ENCODE measurements around the gene RFFL.
A peak's percentile ranks its signal among the peaks of the same experiment; 100 is the strongest.
"Not testable (repeated sequence)": the region's sequence is repeated elsewhere in the genome, so short reads cannot be mapped to it uniquely, and the experiment has no call there.

RFFL gene, protein sequence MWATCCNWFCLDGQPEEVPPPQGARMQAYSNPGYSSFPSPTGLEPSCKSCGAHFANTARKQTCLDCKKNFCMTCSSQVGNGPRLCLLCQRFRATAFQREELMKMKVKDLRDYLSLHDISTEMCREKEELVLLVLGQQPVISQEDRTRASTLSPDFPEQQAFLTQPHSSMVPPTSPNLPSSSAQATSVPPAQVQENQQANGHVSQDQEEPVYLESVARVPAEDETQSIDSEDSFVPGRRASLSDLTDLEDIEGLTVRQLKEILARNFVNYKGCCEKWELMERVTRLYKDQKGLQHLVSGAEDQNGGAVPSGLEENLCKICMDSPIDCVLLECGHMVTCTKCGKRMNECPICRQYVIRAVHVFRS

DNA sequence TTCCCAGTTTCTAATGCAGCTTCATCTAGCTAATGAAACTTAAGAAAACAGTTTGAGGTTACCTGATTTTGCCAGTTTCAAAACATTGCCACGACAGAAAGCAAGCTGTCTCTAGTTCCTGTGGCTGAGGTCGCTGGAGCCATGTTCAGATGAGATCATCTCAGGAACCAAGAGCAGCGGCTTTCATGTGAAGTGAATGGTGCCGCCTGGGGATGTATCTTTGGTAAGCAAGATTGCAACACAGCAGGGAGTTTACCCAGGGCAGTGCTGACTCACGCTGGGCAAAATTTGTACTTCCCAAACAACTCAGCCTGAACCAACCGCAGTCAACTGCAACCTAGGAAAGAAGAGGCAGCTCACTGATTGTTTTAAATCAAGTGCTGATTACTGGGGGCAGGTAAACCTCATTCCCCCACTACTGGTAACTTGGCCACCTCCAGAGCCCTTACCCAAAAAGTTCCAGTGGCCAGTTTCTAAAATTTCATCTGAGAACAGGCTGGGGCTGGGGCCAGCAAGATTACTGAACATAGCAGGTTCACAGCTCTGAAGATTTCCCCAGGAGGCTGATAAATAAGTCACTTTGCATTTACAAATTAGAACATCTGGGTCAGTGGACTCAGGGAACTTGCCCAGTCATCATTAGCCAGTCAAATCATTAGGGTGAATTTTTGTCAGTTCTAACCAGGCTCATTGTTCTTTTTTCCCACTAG, at the start of gene RFFL:
Gene RFFL, minus strand, starts transcription at position 194 of the 710 bp plus-strand sequence. CDS start 37,154 bp downstream, outside the sequence.
- DNase-seq: peak; percentile 39 to 42

DNA sequence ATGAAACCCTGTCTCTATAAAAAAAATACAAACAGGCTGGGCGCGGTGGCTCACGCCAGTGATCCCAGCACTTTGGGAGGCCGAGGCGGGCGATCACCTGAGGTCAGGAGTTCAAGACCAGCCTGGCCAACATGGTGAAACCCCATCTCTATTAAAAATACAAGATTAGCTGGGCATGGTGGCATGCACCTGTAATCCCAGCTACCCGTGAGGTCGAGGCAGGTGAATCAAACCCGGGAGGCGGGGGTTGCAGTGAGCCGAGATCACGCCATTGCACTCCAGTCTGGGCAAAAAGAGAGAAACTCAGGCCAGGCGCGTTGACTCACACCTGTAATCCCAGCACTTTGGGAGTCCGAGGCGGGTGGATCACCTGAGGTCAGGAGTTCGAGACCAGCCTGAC, 47.3 kb upstream of the RFFL start:
- not testable (repeated sequence) for DNase-seq

DNA sequence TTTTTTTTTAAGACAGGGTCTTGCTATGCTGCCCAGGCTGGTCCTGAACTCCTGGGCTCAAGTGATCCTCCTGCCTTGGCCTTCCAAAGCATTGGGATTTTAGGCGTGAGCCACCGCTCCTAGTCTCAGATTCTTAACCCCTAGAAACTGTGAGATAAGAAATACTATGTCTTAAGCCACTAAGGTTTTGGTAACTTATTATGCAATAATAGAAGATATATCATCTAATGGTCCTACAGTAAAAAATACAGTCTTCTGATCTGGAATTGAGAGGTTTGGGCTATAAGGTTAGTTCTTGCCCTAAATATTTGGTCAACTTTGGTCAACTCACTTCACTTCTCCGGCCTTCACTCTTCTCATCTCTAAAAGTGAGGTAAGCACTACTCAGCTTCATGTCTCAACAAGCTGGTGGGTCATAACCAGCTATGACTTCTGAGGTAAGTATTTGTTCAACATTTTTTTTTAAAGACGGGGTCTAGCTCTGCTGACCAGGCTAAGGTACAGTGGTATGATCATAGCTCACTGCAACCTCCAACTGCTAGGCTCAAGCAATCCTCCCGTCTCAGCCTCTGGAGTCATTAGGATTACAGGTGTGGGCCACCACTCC, 41.4 kb upstream of the RFFL start:
- no peak for DNase-seq

DNA sequence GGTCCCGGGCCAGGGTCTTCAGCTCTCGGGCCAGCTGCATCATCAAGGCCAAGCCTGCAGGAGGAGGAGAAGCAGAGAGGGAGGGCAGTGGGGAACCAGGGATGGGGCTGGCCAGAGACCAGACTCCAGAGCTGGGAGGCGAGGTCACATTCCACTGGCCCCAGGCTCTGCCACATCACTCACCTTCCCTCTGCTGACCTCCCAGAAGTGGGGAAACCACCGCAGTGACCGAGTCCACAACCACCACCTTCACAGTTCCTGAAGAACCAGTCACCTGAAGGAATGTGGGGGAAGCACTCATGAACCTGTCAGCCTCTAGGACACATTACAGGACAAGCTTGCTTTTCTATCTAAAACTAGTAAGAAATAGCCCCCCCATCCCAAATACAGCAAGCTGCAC, 39.8 kb upstream of the RFFL start:
- no peak for DNase-seq

DNA sequence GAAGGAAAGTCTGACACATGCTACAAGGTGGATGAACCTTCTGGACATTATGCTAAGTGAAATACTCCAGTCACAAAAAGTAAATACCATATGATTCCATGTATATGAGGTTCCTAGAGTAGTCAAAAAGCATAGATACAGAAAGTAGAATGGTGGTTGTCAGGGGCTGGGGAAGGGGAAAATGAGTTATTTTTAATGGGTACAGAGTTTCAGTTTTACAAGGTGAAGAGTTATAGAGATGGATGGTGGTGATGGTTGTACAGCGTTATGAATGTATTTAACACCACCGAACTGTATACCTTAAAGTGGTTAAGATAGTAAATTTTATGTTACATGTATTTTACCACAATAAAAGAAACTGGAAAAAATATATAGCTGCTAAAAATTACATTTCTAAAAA, 38.2 kb upstream of the RFFL start:
- DNase-seq: no peak

DNA sequence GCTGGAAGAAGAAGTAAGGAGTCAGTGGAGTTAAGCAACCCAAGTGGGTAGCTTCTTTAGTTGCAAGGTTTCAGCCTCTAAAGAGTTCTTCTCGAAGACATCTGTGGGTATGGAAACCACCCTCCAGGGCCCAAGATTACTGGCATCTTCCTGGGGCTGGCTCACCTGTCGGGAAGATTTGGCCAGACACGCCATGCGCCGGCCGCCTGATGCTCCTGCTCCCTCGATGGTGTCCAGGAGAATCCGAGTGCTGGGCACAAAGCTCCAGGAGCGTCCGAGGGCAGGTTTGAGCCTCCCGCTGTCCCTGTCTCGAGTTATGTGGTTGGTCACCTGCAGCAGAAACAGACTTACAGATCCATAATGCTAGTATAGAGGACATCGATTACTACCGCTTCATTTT, 37.5 kb upstream of the RFFL start:
- DNase-seq: no peak

DNA sequence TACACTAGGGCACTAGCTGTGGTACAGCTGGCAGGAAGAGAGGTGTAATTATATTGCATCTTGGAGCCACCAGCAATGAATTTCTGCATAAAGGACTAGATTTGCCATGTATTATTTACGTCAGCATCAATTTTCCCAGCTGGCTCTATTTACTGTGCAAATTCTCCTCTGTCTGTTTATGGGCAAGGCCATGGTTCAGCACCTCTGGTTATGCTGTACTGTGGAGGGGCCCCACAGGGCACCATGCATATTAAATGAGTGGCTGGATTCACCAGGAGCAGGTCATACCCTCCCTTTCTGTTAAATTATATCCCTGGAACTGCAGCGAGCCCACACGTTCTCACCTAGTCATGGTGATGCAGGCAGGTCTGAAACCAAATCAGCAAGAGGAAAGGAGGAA, 36.4 kb upstream of the RFFL start:
- DNase-seq: no peak

DNA sequence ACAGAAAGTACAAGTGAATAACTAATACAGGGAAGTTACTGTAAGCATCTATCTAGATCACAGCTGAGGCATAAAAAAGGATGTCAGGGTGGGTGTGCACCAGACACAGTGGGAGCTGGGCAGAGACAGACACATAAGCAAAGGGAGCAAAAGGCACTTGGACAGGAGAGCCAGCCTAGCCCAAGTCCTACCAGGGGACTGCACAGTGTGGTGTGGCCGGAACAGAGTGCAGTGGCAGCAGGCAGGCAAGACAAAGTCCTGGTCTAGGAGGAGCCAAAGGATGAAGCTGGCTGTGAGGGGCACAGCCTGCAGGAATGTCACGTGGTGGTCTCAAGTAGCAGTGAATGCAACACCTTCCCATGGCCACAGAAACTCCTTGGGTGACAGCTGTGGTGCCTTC, 34.3 kb upstream of the RFFL start:
- no peak for DNase-seq

DNA sequence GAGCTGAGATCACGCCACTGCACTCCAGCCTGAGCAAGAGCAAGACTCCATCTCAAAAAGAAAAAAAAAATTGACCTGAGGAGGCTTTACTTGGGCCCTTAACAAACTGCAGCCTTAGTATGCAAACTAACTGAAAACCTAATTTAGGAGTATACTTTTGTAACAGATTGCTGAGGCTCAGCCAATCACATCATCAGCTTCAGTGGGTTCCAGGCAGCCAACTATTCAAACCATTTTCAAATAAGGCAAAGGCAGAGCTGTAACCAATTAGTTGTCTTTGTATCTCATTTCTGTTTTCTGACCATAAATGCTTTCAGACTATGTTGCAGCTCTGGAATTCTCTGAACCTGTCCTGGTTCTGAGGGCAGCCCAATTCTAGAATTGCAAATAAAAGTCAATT, 32.2 kb upstream of the RFFL start:
- no peak for DNase-seq

DNA sequence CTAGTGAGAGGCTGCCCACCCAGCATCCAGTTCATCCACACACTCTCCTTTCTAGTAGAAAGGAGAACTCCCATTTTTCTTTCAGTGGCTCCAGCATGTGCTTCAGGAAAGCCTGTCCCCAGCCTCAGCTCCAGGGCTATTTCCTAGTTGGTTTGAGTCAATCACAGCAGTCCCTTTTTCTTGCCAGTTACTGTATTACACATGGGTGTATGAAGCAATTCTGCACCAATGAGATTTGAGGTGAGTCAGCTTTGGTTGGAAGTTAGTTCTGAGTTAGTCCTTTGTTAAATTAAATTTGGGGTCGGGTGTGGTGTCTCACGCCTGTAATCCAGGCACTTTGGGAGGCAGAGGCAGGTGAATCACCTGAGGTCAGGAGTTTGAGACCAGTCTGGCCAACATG, 31.4 kb upstream of the RFFL start:
- no peak for DNase-seq

DNA sequence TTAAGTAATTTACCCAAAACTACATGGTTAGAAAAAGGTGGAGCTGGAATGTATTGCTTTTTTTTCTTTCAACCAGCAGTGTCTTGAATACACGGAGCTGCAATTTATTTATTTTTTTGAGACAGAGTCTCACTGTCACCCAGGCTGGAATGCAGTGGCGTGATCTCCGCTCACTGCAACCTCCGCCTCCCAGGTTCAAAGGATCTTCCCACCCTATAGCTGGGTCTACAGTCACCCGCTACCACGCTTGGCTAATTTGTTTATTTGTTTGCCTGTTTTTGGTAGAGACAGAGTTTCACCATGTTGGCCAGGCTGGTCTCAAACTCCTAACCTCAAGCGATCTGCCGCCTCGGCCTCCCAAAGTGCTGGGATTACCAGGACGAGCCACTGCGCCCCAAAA, 27.2 kb upstream of the RFFL start:
- not testable (repeated sequence) for DNase-seq

DNA sequence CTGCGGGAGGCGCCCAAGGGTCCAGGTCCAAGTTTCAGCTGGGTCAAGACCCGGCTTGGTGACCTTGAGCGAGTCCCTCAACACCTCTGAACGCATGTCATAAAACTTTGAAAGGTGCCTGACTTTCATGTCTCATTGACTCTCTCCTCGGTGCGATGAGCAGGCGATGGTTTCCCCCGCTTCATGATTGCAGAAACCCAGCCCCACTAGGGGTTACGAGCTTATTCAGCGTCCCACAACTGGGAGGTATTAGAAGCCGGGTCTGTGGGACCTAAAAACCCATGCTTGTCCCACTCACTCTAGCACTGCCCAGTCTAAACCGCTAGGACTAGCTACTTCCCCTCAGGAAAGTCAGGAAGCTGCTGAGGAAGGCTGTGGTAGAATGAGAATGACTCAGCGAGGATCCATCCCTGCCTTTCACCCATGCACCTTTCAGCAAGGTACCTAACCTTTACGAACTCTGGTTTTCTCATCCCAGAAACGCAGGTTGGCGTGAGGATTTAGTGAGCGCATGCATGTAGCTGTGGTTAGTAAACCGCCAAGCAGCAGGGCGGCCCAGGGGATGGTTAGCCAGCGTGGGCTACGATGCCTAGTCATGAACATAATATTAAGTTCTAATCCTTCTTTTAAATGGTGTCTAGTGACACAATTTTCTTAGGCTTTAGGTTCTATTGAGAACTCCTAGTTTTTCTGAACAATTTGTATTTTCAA, 26.2 kb upstream of the RFFL start:
- peak; percentile 22 to 29 for DNase-seq

DNA sequence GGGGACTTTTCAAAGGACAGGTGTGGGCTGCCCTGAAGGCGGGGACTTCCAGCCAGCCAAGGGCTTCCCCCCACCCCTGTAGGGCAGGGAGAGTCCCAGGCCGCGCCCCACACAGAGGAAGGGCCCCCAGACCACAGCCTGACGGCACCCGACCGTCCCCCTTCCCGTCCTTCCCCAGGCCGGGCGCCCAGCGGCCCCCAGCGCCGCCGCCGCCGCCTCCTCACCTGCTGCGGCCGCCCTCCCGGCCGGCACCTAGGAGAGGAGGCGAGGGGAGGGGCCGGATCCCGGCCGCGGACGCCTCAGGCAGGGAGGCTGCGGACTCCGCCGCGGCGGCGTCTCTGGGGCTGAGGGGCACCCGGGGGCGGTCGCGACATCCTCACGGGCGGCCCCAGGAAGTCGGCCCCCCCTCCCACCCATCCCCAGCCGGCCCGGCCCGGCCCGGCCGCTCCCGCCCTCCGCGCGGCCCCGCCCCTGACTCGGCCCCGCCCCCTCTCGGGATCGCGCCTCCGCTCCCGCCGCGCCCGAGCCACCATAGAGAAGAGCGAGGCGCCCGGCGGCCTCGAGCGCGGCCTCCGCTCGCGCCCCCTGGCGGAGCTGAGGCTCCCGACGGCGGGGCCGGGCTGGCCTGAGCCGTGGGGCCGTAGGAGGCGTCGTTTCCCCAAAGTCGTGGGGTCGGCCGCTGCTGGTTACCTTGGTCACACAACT, 25.5 kb upstream of the RFFL start:
- peak; percentile 67 to 87 for DNase-seq

DNA sequence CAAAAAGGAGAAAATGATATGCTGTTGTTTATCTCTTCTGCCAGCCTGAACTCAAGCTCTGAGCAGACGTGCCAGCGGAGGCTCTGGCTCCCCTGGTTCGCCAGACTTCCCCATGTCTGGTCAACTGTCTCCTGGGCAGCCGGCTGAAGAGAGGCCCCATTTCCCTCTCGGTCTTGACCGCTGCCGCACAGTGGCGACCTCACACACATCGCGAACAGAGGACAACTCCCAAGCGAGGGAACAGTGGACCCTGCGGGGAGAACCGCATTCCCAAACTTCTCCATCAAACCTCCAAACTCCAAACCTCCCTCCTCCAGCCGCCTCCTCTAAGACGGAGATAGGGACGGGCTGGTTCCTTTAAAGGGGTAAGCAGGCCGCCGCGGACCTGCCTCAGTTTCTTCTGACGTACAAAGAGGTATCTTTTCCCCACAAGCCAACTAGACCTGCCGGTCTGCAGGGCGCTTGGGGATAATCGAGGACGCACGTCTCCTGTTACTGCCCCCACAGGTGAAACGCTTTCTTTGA, 24.9 kb upstream of the RFFL start:
- no peak for DNase-seq

DNA sequence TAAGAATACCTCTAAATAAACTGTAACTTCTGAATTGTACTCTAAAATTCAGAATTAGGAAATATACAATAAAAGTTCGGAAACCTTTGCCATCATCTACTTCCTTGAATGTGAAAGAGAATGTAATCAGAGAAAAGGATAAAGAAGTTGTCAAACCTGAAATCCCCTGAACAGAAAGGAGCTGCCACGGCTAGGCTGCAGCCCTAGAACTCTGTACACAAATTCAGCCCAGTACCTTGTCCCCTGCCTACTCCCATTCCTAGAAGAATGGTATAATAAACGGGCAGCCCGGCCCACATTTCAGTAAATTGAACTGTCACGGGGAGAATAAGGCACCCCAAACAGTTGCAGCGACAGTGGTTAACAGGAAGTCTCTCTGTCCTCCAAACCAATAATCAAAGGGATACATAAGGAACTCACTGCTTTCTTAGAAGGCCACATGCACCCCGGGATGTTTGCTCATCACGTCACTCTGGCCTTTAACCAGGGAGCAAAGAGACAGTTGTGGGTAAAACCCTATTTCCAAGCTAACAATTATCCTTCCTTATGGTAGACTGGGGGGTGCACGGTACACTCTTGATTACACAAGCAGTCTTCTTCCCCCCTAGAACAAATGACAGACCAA, 24.3 kb upstream of the RFFL start:
- DNase-seq: no peak

DNA sequence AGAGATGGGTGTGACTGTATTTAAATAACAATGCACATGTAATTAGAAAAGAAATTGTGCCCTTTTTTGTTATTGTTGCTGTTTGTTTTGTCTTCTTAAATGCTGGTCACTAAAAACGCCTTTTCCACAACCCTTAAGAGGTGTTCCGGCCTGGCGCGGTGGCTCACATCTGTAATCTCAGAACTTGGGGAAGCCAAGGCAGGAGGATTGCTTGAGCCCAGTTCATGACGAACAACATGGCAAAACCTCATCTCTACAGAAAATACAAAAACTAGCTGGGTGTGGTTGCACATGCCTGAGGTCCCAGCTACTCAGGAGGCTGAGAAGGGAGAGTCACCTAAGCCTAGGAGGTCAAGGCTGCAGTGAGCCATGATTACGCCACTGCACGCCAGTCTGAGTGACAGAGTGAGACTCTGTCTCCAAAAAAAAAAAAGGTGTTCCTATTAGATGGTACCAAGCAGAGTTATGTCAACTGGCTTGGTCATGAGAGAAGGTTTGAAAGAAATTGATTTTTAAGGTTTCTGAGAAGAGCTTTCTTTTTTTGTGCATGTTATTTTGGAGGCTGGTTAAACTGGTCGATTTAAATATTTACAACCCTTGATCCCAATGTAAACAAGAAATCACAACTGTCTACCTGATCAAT, 23.5 kb upstream of the RFFL start:
- no peak for DNase-seq

DNA sequence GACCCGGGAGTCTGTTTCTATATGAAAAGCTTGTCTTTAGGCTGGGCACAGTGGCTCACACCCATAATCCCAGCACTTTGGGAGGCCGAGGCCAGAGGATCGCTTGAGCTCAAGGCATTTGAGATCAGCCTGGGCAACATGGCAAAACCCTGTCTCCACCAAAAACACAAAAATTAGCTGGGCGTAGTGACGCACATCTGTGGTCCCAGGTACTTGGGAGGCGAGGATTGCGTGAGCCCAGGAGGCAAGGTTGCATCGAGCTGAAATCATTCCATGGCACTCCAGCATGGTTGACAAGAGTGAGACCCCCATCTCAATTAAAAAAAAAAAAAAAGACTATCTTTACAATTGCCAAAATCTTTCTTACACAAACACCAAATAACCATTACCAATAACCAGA, 22.7 kb upstream of the RFFL start:
- DNase-seq: no peak

DNA sequence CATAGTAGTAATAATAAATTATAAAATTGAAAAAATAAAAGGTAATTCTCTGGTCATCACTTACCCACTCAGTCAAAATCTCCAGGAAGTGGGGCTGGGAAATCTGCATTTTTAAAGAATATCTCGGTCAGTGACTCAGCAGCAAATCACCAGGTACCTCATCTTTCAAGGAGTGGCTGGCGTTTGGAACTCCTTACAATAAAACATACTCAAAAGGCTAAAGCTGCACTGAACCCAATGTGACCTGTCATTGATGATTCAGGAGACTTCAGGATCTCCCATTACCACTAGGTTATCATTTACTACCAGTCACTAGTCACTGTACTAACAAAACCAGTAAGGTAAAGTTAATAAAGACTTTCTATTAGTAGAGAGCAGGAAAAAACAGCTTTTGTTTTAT, 21.5 kb upstream of the RFFL start:
- DNase-seq: no peak

DNA sequence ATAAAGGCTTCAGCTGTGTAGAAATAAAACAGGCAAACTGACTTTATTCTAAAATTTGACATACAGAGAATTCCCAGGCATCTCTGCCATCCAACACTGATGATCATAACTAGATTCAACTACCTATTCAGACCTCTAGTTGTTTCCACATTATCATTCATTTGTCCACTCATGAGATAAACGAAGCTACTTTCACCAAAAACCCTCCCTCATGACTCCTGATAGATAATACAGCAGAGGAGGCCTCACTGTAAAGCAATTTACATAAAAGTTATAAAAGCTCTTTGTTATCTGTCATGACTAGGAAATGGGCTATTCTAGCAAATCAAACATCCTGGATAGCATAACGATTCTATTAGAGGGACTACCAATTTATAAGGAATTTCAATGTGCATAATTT, 19.6 kb upstream of the RFFL start:
- no peak for DNase-seq

DNA sequence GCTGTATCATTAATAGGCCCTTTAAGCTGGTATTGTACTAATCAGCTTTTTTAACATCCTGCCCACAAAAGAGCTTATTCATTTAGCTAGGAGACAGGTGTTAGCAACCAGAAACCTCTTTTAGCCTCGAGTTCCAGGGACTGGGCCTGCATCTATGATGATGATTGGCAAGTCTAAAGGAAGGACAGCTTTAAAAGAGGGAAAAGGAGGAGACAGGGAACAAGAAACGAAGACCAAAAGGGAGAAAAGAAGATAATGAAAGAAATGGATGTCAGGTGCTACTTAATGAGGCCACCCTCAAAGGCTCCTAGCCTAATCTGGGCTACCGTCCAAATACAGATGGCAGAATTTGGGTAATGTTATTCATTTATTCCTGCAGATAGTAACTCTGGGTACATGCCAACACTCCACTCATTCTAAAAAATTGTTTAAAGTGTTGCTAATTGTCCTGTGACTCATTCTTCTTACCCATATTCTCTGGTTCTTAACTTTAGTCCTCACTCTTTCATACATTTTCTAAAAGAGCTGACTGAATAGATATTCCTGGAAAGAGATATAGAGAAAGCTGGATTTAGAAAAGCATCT, 18.7 kb upstream of the RFFL start:
- DNase-seq: no peak

DNA sequence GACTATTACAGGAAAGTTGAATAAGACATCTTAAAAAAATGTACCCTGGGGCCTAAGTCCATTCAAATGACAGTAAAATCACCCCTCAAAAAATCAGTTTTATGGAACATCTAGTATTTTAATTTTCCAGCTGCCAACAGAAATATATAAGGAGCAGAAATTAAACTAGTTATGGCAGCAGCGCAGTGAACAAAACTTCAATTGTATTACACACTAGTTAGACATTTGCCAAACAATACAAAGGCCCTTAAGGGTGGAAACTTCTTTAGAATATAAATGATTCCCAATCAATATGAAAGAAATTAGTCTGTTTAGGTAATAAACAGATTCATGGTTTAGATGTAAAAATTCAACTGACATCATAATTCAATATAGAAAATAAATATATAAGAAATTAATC, 18.1 kb upstream of the RFFL start:
- no peak for DNase-seq

Measured in NCI-H1930 (cell line).